GM18520 (cell line): ENCODE data around the gene ADGRB2.

Experiments
- ATAC-seq: cut with Tn5 transposase; IDR thresholded peaks from one replicate; pipeline ENCODE4 v1.9.1; 2021; ENCODE audit not compliant: unreplicated experiment

Gene ADGRB2

GRCh38 chr1:31704271-31705079, 59.7 kb downstream of the ADGRB2 start:
- no peak for ATAC-seq

- ATAC-seq = no peak
These were observed 60.5 kb downstream of the ADGRB2 start, which contains the start of gene COL16A1 for GRCh38 chr1:31703431-31704270. COL16A1 (minus strand) TSS chr1:31704017; CDS start chr1:31702193, 1,824 bp downstream.

DNA sequence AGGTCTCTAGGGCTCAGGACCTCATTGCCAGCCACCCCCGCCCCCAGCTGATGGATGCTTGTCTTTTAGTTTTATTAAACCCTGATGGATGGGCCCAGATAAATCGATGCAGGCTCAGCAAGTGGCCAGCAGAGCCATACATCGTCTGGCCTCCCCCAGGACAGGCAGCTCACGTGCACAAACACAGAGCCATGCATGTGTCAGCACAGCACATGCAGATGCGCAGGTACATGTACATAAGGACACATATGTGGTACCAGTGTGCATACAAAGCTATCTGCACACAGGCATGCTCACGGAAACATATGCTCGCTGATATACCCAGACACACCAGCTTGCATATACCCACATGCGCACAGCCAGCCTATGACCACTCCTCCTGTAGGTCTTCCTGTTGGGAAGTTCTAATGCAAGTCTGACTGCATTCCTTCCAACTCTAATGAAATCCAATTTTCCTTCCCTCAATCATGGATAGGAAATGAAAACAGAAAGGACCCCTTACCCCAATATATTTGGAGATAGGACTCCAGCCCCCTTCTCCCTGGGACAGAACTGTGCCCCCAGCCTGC, 61.2 kb downstream of the ADGRB2 start:
- no peak for ATAC-seq

GRCh38 chr1:31701091-31701736, 62.9 kb downstream of the ADGRB2 start:
- ATAC-seq = no peak

- ATAC-seq = no peak
These were observed 63.6 kb downstream of the ADGRB2 start for GRCh38 chr1:31700468-31701090.

DNA sequence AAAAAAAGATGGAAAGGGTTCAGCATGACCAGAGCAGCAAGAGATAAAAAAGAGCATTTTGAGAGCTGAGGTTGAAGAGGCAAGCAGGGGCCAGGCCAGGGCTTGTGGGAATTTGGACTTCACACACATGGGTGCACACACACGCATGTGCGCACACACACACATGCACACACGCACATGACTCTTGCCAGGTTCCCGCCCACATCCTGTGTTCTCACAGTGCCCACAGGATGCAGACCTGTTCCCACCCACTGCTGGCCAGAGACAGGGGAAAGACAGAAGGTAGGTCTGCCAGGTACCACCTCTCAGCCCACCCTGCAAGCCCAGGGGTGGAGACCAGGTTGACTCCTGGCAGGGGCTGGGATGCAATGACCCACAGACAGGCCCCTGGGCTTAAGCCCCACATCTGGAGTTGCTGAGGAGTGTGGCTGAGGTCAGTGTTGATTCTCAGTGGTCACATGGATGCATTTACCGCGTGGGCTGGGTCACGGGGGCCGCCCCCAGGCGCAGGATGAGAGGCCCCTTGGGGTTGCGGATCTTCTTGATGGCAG, 64.7 kb downstream of the ADGRB2 start:
- no peak for ATAC-seq

GRCh38 chr1:31697369-31697984, 66.7 kb downstream of the ADGRB2 start:
- no peak for ATAC-seq

GRCh38 chr1:31696242-31696641, 67.9 kb downstream of the ADGRB2 start:
- no peak for ATAC-seq

- no peak for ATAC-seq
These were observed 68.8 kb downstream of the ADGRB2 start for GRCh38 chr1:31695327-31695726.

DNA sequence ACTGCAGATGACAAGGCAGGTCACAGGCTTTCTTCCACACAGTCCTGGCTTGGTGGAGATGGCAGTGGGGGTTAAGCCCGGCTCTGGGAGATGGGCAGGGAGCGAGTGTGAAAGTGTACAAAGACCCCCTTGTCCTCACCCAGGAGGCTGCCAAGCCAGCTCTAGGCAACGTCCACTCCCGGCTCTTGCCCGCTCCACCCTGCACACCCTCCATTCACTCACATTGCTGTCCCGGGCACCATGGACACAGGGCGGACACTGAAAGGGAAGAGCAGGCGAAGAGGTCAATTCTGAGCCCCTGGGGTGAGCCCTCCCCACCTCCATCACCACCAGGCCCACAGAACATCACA, 69.2 kb downstream of the ADGRB2 start:
- ATAC-seq = no peak

DNA sequence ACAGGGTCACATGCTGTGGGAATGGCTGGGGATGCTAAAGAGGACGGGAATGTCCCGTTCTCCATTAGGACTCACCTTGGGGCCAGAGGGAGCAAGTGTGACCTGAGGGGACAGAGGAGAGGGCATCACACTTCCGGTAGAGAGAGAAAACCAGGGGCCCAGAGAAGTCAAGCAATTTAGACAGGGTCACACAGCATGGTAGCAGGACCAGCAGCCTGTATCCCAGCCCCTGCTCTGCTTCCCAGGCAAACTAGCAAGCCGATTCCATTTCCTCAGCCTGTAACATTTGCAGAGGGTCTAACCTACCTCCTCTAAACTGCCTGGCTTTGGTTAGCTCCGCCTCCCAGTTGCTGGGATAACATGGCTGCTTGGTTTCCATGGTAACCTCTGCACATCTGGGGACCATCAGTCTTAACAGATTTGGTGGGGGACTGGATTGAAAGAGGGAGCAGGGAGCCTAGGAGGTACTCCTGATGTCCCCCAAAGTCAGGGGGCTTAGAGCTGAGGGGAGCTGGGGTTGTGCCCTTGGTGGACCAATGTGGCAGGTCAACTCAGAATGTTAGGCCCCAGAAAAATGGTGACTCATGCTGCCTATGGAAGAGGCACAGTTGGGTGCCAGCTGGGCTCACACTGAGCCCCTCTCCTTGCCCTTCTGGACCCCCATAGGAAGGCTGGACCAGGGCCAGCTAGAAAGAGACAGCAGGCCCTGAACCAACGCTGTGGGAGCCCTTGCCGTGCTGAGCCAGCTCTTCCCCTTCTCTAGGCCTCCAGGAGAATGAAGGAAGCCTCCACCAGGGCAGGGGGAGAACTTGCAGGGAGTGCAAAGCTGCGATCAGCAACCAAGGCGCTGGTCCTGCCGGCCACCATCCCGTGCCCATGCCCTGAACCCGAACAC, 69.8 kb downstream of the ADGRB2 start:
- no peak for ATAC-seq

GRCh38 chr1:31693231-31693630, 70.9 kb downstream of the ADGRB2 start:
- ATAC-seq = no peak

DNA sequence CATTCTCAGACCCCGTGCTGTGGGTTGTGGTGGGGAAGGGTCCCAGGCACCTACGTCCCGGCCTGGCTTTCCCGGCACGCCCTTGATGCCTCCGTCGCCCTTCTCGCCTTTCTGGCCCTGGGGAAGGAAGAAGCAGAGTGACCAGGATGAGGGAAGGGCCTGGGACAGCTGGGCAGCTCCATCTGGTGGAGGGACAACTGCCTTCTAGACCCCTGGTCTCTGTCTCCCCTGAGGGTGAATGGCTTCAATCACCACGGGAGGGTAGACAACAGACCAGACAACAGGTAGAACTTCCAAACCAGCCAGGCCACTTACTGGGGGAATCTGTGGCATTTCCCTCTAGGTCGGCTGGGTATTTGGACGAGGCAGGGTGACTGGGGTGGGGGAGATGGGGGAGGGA, 72.2 kb downstream of the ADGRB2 start:
- ATAC-seq = no peak

- no peak for ATAC-seq
These were observed 72.7 kb downstream of the ADGRB2 start for GRCh38 chr1:31691446-31691845.

DNA sequence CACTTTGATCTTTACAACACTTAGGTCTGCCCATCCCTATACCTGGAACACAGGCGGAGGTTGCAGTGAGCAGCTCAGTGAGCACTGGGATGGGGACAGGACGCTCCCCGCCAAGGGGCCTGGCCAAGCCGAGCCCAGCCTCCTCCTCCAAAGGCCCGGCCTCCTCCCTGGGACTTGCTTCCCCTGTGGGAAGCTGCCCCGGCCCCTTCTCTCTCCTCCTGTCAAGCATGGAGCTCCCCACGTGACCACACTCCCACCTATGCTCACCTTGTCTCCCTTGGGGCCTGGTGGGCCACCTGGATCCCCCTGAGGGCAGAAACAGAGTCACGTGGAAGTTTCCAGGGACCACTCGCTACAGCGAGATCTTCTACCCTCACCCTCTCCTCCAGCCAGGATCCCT, 73.2 kb downstream of the ADGRB2 start:
- ATAC-seq = no peak

DNA sequence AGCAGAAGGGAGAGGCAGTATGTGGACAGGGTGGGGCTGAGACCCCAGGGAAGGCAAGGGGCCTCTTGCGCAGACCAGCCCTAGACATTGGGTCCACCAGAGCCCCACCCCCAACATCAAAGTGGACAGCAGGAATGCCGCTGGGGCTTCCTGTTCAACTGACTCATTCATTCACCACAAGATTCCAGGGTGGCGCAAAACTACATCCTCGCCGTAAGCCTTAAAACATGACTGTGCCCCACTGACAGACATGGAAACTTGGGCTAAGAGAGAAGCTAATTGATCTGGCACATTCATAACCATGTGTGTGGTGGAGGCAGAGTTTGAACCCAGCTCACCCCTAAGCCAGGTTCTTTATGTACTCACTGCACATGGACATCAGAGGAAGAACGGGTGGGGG, 74.3 kb downstream of the ADGRB2 start:
- ATAC-seq = no peak

- no peak for ATAC-seq
These were observed 74.8 kb downstream of the ADGRB2 start for GRCh38 chr1:31689379-31689778.

DNA sequence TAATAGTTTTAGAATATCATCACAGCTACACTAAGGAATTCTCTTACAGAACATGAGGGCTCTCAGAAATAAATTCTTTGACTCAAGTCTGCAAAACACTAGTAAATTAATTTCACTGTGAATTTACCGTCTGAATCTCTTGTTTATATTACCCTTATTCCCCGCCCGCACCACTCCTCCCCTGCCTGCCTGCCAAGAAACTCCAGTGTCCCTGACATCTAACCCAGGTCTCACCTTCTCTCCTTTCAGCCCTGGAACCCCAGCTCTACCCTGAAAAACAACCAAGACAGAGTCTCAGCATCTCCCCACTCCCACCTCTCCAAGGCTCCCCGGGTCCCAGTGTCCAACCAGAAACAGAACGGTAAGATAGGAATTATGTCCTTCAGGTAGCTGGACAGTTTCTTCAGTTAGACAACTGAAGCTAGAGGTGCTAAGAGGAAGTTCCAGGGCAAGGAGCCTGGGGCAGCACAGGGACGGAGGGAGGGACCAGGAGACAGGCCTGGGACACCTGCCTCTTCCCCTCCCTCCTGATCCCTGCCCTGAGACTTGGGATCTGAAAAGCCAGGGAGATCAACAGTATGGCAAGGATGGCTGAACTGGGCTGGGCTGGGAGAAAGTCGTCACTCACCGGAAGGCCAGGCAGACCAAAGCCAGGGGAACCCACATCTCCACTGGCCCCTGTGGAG, 75.8 kb downstream of the ADGRB2 start:
- ATAC-seq = no peak

GRCh38 chr1:31687601-31688000, 76.5 kb downstream of the ADGRB2 start:
- no peak for ATAC-seq
